Measurements from ENCODE around the gene TTLL3. TPM values are rescaled to one million over a fixed set of nuclear protein-coding genes. Genes with fewer than 3 reads are reported as not detected.
A peak's percentile ranks its signal among the peaks of the same experiment; 100 is the strongest.

TTLL3 gene
- total RNA-seq, 1 donor from 2014 or later: 37.3 TPM

- no peak for TF ChIP-seq CTCF (IDR thresholded peaks at IDR 0.05)
- no peak for ATAC-seq
- no peaks in the 10 kb centered on the region for H3K27me3 ChIP-seq
- H3K9me3 ChIP-seq: no peaks in the 10 kb centered on the region
- H3K36me3 ChIP-seq: peaks cover 53% of the 10 kb centered on the region
- H3K4me3 ChIP-seq: no peak overlapping the region
- H3K4me1 ChIP-seq: peaks cover 21% of the 10 kb centered on the region
- no peak for DNase-seq
- H3K27ac ChIP-seq: peak overlapping the region; percentile 74
- intact Hi-C loops (cut with DNase I): no loop called here
These were observed 29.6 kb upstream of the TTLL3 start for GRCh38 chr3:9780458-9780812.

DNA sequence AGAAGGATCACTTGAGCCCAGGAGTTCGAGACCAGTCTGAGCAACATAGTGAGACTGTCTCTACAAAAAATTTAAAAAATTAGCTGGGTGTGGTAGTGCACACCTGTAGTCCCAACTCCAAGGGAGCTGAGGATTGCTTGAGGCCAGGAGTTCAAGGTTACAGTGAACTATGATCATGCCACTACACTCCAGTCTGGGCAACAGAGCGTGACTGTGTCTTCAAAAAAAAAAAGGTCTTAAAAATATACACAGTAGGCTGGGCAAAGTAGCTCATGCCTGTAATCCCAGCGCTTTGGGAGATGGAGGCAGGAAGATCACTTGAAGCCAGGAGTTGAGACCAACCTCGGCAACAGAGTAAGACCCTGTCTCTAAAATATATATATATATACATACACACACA is 29.2 kb upstream of the TTLL3 start:
- peaks cover 21% of the 10 kb centered on the region for H3K4me1 ChIP-seq
- peaks cover 58% of the 10 kb centered on the region for H3K36me3 ChIP-seq
- TF ChIP-seq CTCF (IDR thresholded peaks at IDR 0.05): no peak
- DNase-seq (no peak), ATAC-seq (no peak)
- no peaks in the 10 kb centered on the region for H3K27me3 ChIP-seq
- H3K27ac ChIP-seq: peak overlapping the region; percentile 74
- no peaks in the 10 kb centered on the region for H3K9me3 ChIP-seq
- no peak overlapping the region for H3K4me3 ChIP-seq
- intact Hi-C loops (cut with DNase I): no loop called here

DNA sequence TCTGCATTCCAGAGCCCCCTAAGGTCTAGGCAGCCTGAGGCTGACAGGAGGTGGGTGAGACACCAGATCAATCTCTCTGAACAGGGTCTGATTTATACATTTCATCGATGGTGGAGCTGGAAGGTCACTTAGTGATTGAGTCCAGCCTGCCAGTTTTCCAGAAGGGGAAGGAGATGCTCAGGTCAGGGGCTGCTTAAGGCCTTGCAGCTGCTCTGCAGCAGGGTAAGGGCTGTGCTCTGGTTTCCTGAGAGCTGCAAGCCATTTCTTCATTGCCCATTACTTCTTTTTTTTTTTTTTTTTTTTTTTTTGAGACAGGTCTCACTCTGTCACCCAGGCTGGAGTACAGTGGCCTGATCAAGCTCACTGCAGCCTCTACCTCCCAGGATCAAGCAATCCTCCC is 28.5 kb upstream of the TTLL3 start:
- TF ChIP-seq CTCF (IDR thresholded peaks at IDR 0.05): no peak
- intact Hi-C loops (cut with DNase I): no loop called here
- H3K4me3 ChIP-seq: no peak overlapping the region
- H3K27me3 ChIP-seq: no peaks in the 10 kb centered on the region
- peaks cover 21% of the 10 kb centered on the region for H3K4me1 ChIP-seq
- no peak for ATAC-seq
- DNase-seq: no peak
- H3K36me3 ChIP-seq: peaks cover 64% of the 10 kb centered on the region
- H3K27ac ChIP-seq: no peak overlapping the region
- no peaks in the 10 kb centered on the region for H3K9me3 ChIP-seq

GRCh38 chr3:9781978-9782603 is 28.0 kb upstream of the TTLL3 start:
- DNase-seq (no peak), ATAC-seq (no peak)
- peaks cover 68% of the 10 kb centered on the region for H3K36me3 ChIP-seq
- H3K27me3 ChIP-seq: no peaks in the 10 kb centered on the region
- H3K27ac ChIP-seq: no peak overlapping the region
- intact Hi-C loops (cut with DNase I): no loop called here
- no peak overlapping the region for H3K4me3 ChIP-seq
- no peak for TF ChIP-seq CTCF (IDR thresholded peaks at IDR 0.05)
- H3K4me1 ChIP-seq: peaks cover 19% of the 10 kb centered on the region
- H3K9me3 ChIP-seq: no peaks in the 10 kb centered on the region

DNA sequence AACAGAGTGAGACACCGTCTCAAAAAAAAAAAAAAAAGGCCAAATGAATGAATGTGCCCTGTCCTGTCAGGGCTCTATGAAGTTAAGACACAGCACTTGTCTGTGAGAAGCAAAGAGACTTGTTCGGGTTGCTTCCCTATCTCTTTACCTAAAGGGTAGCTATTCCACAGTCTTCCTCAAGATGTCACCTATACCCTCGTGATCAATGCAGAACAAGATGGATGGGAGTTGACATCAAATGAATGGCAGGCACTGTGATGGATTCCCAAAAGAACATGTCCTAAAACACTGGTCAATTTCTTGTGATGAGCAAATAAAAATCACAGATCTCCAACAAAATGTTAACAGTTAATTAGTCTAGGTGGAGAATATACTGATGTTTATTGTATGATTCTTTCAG is 27.3 kb upstream of the TTLL3 start:
- ATAC-seq: no peak
- TF ChIP-seq CTCF (IDR thresholded peaks at IDR 0.05): no peak

GRCh38 chr3:9783954-9784353 is 26.1 kb upstream of the TTLL3 start:
- H3K27me3 ChIP-seq: no peaks in the 10 kb centered on the region
- H3K36me3 ChIP-seq: peaks cover 74% of the 10 kb centered on the region
- H3K9me3 ChIP-seq: no peaks in the 10 kb centered on the region
- peaks cover 5% of the 10 kb centered on the region for H3K4me1 ChIP-seq
- intact Hi-C loops (cut with DNase I): no loop called here
- ATAC-seq (no peak), DNase-seq (no peak)
- no peak overlapping the region for H3K27ac ChIP-seq
- no peak overlapping the region for H3K4me3 ChIP-seq
- no peak for TF ChIP-seq CTCF (IDR thresholded peaks at IDR 0.05)

More for the DNA sequence above, 27.3 kb upstream of the TTLL3 start:
- H3K27me3 ChIP-seq: no peaks in the 10 kb centered on the region
- H3K9me3 ChIP-seq: no peaks in the 10 kb centered on the region
- intact Hi-C loops (cut with DNase I): no loop called here
- H3K36me3 ChIP-seq: peaks cover 68% of the 10 kb centered on the region
- H3K4me1 ChIP-seq: peaks cover 16% of the 10 kb centered on the region
- no peak for DNase-seq
- H3K4me3 ChIP-seq: no peak overlapping the region
- no peak overlapping the region for H3K27ac ChIP-seq

Measured in upper lobe of right lung (tissue), 1 donor.